ENCODE results near the gene OBP2B. TPM values are rescaled to one million over a fixed set of nuclear protein-coding genes. Genes with fewer than 3 reads are reported as not detected.
"Not testable (repeated sequence)": the region's sequence is repeated elsewhere in the genome, so short reads cannot be mapped to it uniquely, and the experiment has no call there.

OBP2B gene
- total RNA-seq, 3 donors from 2014 or later (not counting 1 experiment from before 2014, with no cell fraction given): not detected

GRCh38 chr9:133221177-133221809, 12.2 kb upstream of the OBP2B start:
- ATAC-seq: no peak
- Histone ChIP-seq H3K27me3 (ENCODE audit: control insufficient read depth, insufficient read depth, low read length) (no peaks in the 10 kb centered on the region), H3K27ac (ENCODE audit: low read length) (no peak overlapping the region), H3K4me3 (ENCODE audit: low read length) (no peak overlapping the region), H3K9me3 (ENCODE audit: control insufficient read depth, insufficient read depth, low read length) (no peaks in the 10 kb centered on the region), H3K36me3 (ENCODE audit: control insufficient read depth, insufficient read depth, low read length) (no peaks in the 10 kb centered on the region), H3K4me1 (ENCODE audit: control insufficient read depth, insufficient read depth, low read length) (no peaks in the 10 kb centered on the region)
- Mint-ChIP-seq H3K9me3 (no peaks in the 10 kb centered on the region), H3K4me1 (no peaks in the 10 kb centered on the region), H3K27ac (no peak overlapping the region), H3K4me3 (no peak overlapping the region), H3K36me3 (no peaks in the 10 kb centered on the region), H3K27me3 (ENCODE audit: low read depth in 2 of 2) (peaks cover 18 to 43% of the 10 kb centered on the region in 2 donors)
- intact Hi-C loops (cut with micrococcal nuclease): no loop called here
- no peak for DNase-seq
- no peak for TF ChIP-seq CTCF (IDR thresholded peaks at IDR 0.05)
- 79% methylated on average over 11 of the region's 12 CpGs for WGBS (ENCODE audit: insufficient coverage)

GRCh38 chr9:133218049-133218975, 9.3 kb upstream of the OBP2B start:
- H3K4me1 Mint-ChIP-seq; H3K4me1 ChIP-seq (ENCODE audit: control insufficient read depth, insufficient read depth, low read length); ATAC-seq; H3K9me3 Mint-ChIP-seq; intact Hi-C loops (cut with micrococcal nuclease); DNase-seq; H3K36me3 ChIP-seq (ENCODE audit: control insufficient read depth, insufficient read depth, low read length); H3K9me3 ChIP-seq (ENCODE audit: control insufficient read depth, insufficient read depth, low read length); H3K4me3 Mint-ChIP-seq; H3K36me3 Mint-ChIP-seq; H3K27ac Mint-ChIP-seq; H3K27me3 ChIP-seq (ENCODE audit: control insufficient read depth, insufficient read depth, low read length); H3K27ac ChIP-seq (ENCODE audit: low read length); H3K4me3 ChIP-seq (ENCODE audit: low read length): not testable (repeated sequence)
- peaks cover 32 to 66% of the 10 kb centered on the region in 2 donors for H3K27me3 Mint-ChIP-seq (ENCODE audit: low read depth in 2 of 2)
- WGBS (ENCODE audit: insufficient coverage): 86% methylated on average over 19 of the region's 19 CpGs

GRCh38 chr9:133217333-133217988, 8.4 kb upstream of the OBP2B start:
- H3K36me3 Mint-ChIP-seq; DNase-seq; H3K27ac Mint-ChIP-seq; H3K36me3 ChIP-seq (ENCODE audit: control insufficient read depth, insufficient read depth, low read length); H3K9me3 Mint-ChIP-seq; ATAC-seq; H3K27ac ChIP-seq (ENCODE audit: low read length); H3K9me3 ChIP-seq (ENCODE audit: control insufficient read depth, insufficient read depth, low read length); H3K4me3 ChIP-seq (ENCODE audit: low read length); H3K4me1 ChIP-seq (ENCODE audit: control insufficient read depth, insufficient read depth, low read length); H3K4me3 Mint-ChIP-seq; intact Hi-C loops (cut with micrococcal nuclease); H3K27me3 ChIP-seq (ENCODE audit: control insufficient read depth, insufficient read depth, low read length); H3K4me1 Mint-ChIP-seq: not testable (repeated sequence)
- 67% methylated on average over 11 of the region's 12 CpGs for WGBS (ENCODE audit: insufficient coverage)
- H3K27me3 Mint-ChIP-seq (ENCODE audit: low read depth in 2 of 2): peaks cover 35 to 66% of the 10 kb centered on the region in 2 donors

- intact Hi-C loops (cut with micrococcal nuclease); H3K4me3 Mint-ChIP-seq: not testable (repeated sequence)
- peaks cover 37 to 68% of the 10 kb centered on the region in 2 donors for H3K27me3 Mint-ChIP-seq (ENCODE audit: low read depth in 2 of 2)
Observed at GRCh38 chr9:133214276-133214675, 5.2 kb upstream of the OBP2B start.

More at GRCh38 chr9:133214276-133214675, 5.2 kb upstream of the OBP2B start:
- H3K27ac Mint-ChIP-seq; DNase-seq; H3K36me3 Mint-ChIP-seq; H3K27me3 ChIP-seq (ENCODE audit: control insufficient read depth, insufficient read depth, low read length); H3K36me3 ChIP-seq (ENCODE audit: control insufficient read depth, insufficient read depth, low read length); H3K4me1 ChIP-seq (ENCODE audit: control insufficient read depth, insufficient read depth, low read length); H3K27ac ChIP-seq (ENCODE audit: low read length); ATAC-seq; H3K4me3 ChIP-seq (ENCODE audit: low read length); H3K9me3 Mint-ChIP-seq; H3K9me3 ChIP-seq (ENCODE audit: control insufficient read depth, insufficient read depth, low read length); H3K4me1 Mint-ChIP-seq: not testable (repeated sequence)
- WGBS (ENCODE audit: insufficient coverage): 72% methylated on average over 3 of the region's 4 CpGs

Data from natural killer cell (primary cell).